ENCODE results near the gene SPSB2. TPM values are rescaled to one million over a fixed set of nuclear protein-coding genes. Genes with fewer than 3 reads are reported as not detected.

Gene SPSB2, protein sequence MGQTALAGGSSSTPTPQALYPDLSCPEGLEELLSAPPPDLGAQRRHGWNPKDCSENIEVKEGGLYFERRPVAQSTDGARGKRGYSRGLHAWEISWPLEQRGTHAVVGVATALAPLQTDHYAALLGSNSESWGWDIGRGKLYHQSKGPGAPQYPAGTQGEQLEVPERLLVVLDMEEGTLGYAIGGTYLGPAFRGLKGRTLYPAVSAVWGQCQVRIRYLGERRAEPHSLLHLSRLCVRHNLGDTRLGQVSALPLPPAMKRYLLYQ
- 6.7 TPM for total RNA-seq (ENCODE audit: unreplicated experiment)
- long read RNA-seq, partial matches to known transcripts, result 2 of 3 reads
- long read RNA-seq, other reads (novel, unspliced or antisense), result 0 of 3 reads

- Mint-ChIP-seq H3K4me3 (ENCODE audit: unreplicated experiment) (peak within 1 kb of the TSS; percentile 94), H3K4me1 (ENCODE audit: unreplicated experiment) (peaks cover 26% of the 10 kb centered on the region), H3K27me3 (ENCODE audit: unreplicated experiment) (peaks cover 11% of the 10 kb centered on the region), H3K36me3 (ENCODE audit: low read depth, unreplicated experiment) (peaks cover 31% of the 10 kb centered on the region), H3K27ac (ENCODE audit: unreplicated experiment) (peak within 1 kb of the TSS; percentile 48), H3K9me3 (ENCODE audit: unreplicated experiment) (no peaks in the 10 kb centered on the region)
- peak; percentile 100 for DNase-seq (ENCODE audit: low spot score)
- no peak for TF ChIP-seq CTCF (IDR thresholded peaks at IDR 0.05; ENCODE audit: unreplicated experiment)
Measured at GRCh38 chr12:6873094-6874014, at the start of gene SPSB2. SPSB2 (minus strand) TSS chr12:6873303; CDS start chr12:6872901, 402 bp downstream.

DNA sequence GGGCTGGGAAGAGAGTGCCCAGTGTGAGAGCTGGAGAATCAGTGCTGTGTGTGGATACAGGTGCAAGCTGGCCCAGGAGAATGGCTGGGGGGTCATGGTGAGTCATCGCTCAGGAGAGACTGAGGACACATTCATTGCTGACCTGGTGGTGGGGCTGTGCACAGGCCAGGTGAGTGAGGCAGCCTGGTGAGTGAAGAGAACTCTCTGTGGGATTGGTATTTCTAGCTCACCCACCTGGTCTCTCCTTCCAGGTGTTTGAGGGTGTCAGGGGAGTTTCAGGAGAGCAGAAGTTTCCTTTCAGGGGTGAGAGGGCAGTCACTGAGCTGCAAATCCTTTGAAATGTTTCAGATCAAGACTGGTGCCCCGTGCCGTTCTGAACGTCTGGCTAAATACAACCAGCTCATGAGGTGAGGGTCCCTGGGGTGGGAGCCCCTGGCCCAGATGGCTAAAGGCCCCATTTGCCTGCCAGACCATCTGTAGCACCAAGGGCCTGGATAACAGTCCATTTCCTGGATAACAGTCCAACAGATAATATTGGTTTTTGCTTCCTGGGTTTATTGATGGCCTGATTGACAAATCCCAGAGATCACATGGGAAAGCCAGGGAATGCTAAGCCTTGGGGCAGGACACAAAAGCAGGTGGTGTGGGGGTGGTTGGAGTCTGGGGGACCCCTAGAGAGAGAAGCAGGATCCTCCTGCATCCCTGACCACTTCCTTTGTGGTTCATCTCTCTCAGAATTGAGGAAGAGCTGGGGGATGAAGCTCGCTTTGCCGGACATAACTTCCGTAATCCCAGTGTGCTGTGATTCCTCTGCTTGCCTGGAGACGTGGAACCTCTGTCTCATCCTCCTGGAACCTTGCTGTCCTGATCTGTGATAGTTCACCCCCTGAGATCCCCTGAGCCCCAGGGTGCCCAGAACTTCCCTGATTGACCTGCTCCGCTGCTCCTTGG is 49.2 kb upstream of the SPSB2 start:
- Mint-ChIP-seq H3K27ac (ENCODE audit: unreplicated experiment) (peak overlapping the region; percentile 89), H3K9me3 (ENCODE audit: unreplicated experiment) (no peaks in the 10 kb centered on the region), H3K36me3 (ENCODE audit: low read depth, unreplicated experiment) (peaks cover 12% of the 10 kb centered on the region), H3K27me3 (ENCODE audit: unreplicated experiment) (peaks cover 25% of the 10 kb centered on the region), H3K4me3 (ENCODE audit: unreplicated experiment) (no peak overlapping the region), H3K4me1 (ENCODE audit: unreplicated experiment) (peaks cover 57% of the 10 kb centered on the region)
- DNase-seq (ENCODE audit: low spot score), result no peak
- no peak for TF ChIP-seq CTCF (IDR thresholded peaks at IDR 0.05; ENCODE audit: unreplicated experiment)

DNA sequence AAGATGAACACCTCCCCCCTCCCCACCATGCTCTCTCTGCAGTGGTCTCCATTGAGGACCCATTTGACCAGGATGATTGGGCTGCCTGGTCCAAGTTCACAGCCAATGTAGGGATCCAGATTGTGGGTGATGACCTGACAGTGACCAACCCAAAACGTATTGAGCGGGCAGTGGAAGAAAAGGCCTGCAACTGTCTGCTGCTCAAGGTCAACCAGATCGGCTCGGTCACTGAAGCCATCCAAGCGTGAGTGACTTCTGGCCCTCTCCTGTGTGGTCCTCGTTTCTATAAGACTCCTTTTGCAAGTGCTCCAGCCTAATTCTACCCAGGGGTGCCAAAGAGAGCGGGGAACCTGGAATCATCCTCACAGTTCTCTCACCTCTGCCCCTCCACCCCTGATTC is 48.4 kb upstream of the SPSB2 start:
- no peaks in the 10 kb centered on the region for H3K9me3 Mint-ChIP-seq (ENCODE audit: unreplicated experiment)
- peaks cover 5% of the 10 kb centered on the region for H3K36me3 Mint-ChIP-seq (ENCODE audit: low read depth, unreplicated experiment)
- H3K4me3 Mint-ChIP-seq (ENCODE audit: unreplicated experiment), result no peak overlapping the region
- H3K27ac Mint-ChIP-seq (ENCODE audit: unreplicated experiment), result peak overlapping the region; percentile 52
- no peak for TF ChIP-seq CTCF (IDR thresholded peaks at IDR 0.05; ENCODE audit: unreplicated experiment)
- peaks cover 49% of the 10 kb centered on the region for H3K4me1 Mint-ChIP-seq (ENCODE audit: unreplicated experiment)
- DNase-seq (ENCODE audit: low spot score), result no peak
- peaks cover 18% of the 10 kb centered on the region for H3K27me3 Mint-ChIP-seq (ENCODE audit: unreplicated experiment)

- DNase-seq (ENCODE audit: low spot score), result no peak
- no peak overlapping the region for H3K27ac Mint-ChIP-seq (ENCODE audit: unreplicated experiment)
- H3K4me1 Mint-ChIP-seq (ENCODE audit: unreplicated experiment), result peaks cover 41% of the 10 kb centered on the region
Measured at GRCh38 chr12:6919588-6919987, 46.5 kb upstream of the SPSB2 start.

More at GRCh38 chr12:6919588-6919987, 46.5 kb upstream of the SPSB2 start:
- H3K36me3 Mint-ChIP-seq (ENCODE audit: low read depth, unreplicated experiment), result peaks cover 4% of the 10 kb centered on the region
- H3K4me3 Mint-ChIP-seq (ENCODE audit: unreplicated experiment), result no peak overlapping the region
- no peak for TF ChIP-seq CTCF (IDR thresholded peaks at IDR 0.05; ENCODE audit: unreplicated experiment)
- H3K27me3 Mint-ChIP-seq (ENCODE audit: unreplicated experiment), result peaks cover 19% of the 10 kb centered on the region
- H3K9me3 Mint-ChIP-seq (ENCODE audit: unreplicated experiment), result no peaks in the 10 kb centered on the region
